Measurements from ENCODE around the gene LUM.

Gene LUM

DNA sequence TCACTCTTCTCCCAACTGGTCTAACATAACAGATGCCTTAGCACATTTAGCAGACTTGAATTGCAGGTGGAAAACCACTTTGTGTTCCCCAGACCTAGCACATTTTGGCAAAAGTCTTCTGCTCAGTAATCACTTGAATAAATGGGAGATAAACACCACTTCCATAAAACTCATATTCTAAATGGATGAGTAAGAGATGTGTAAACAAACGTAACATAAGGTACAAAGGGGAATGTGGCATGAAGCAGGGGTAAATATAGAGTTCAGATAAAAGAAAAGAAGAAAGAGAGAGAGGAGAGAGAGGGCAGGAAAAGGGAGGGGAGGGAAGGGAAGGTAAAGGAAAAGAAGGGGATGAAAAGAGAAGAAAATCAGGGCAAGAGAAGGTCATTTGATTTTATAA, 36.4 kb downstream of the LUM start:
- Histone ChIP-seq H3K27me3 (ENCODE audit: control insufficient read depth, insufficient read depth, low read length) (no peaks in the 10 kb centered on the region), H2AFZ (no peak overlapping the region), H3K4me2 (ENCODE audit: low read length) (no peak overlapping the region), H3K4me3 (ENCODE audit: low read depth, low read length) (no peak overlapping the region), H3K4me1 (no peaks in the 10 kb centered on the region), H3K9ac (no peak overlapping the region), H3K36me3 (ENCODE audit: control insufficient read depth, insufficient read depth, low read length) (no peaks in the 10 kb centered on the region), H3K9me3 (ENCODE audit: control insufficient read depth, low read length) (no peaks in the 10 kb centered on the region), H3K79me2 (no peaks in the 10 kb centered on the region), H3K27ac (no peak overlapping the region)
- no peak for TF ChIP-seq CTCF (IDR thresholded peaks at IDR 0.05)

- H3K27me3 ChIP-seq (ENCODE audit: control insufficient read depth, insufficient read depth, low read length), result no peaks in the 10 kb centered on the region
- TF ChIP-seq CTCF (IDR thresholded peaks at IDR 0.05), result no peak
- no peak overlapping the region for H2AFZ ChIP-seq
- H3K79me2 ChIP-seq, result no peaks in the 10 kb centered on the region
- no peaks in the 10 kb centered on the region for H3K4me1 ChIP-seq
- H3K9me3 ChIP-seq (ENCODE audit: control insufficient read depth, low read length), result no peaks in the 10 kb centered on the region
- no peak overlapping the region for H3K4me3 ChIP-seq (ENCODE audit: low read depth, low read length)
- no peaks in the 10 kb centered on the region for H3K36me3 ChIP-seq (ENCODE audit: control insufficient read depth, insufficient read depth, low read length)
- H3K9ac ChIP-seq, result no peak overlapping the region
- no peak overlapping the region for H3K4me2 ChIP-seq (ENCODE audit: low read length)
- no peak overlapping the region for H3K27ac ChIP-seq
Measured at GRCh38 chr12:91074154-91074709, 37.1 kb downstream of the LUM start.

GRCh38 chr12:91073426-91073825, 37.9 kb downstream of the LUM start:
- H3K27me3 ChIP-seq (ENCODE audit: control insufficient read depth, insufficient read depth, low read length), result no peaks in the 10 kb centered on the region
- TF ChIP-seq CTCF (IDR thresholded peaks at IDR 0.05), result no peak
- H3K4me2 ChIP-seq (ENCODE audit: low read length), result no peak overlapping the region
- H3K36me3 ChIP-seq (ENCODE audit: control insufficient read depth, insufficient read depth, low read length), result no peaks in the 10 kb centered on the region
- H2AFZ ChIP-seq, result no peak overlapping the region
- no peak overlapping the region for H3K4me3 ChIP-seq (ENCODE audit: low read depth, low read length)
- H3K79me2 ChIP-seq, result no peaks in the 10 kb centered on the region
- no peak overlapping the region for H3K27ac ChIP-seq
- no peak overlapping the region for H3K9ac ChIP-seq
- no peaks in the 10 kb centered on the region for H3K4me1 ChIP-seq
- H3K9me3 ChIP-seq (ENCODE audit: control insufficient read depth, low read length), result no peaks in the 10 kb centered on the region

GRCh38 chr12:91072931-91073330, 38.4 kb downstream of the LUM start:
- no peaks in the 10 kb centered on the region for H3K9me3 ChIP-seq (ENCODE audit: control insufficient read depth, low read length)
- no peak overlapping the region for H3K27ac ChIP-seq
- no peak overlapping the region for H3K9ac ChIP-seq

More at GRCh38 chr12:91072931-91073330, 38.4 kb downstream of the LUM start:
- H3K36me3 ChIP-seq (ENCODE audit: control insufficient read depth, insufficient read depth, low read length), result no peaks in the 10 kb centered on the region
- H2AFZ ChIP-seq, result no peak overlapping the region
- H3K4me2 ChIP-seq (ENCODE audit: low read length), result no peak overlapping the region
- H3K79me2 ChIP-seq, result no peaks in the 10 kb centered on the region
- no peaks in the 10 kb centered on the region for H3K27me3 ChIP-seq (ENCODE audit: control insufficient read depth, insufficient read depth, low read length)
- H3K4me3 ChIP-seq (ENCODE audit: low read depth, low read length), result no peak overlapping the region
- no peak for TF ChIP-seq CTCF (IDR thresholded peaks at IDR 0.05)
- no peaks in the 10 kb centered on the region for H3K4me1 ChIP-seq
